Right atrium auricular region (tissue), 2 donors: Measurements from ENCODE around the gene SCYGR3. TPM values are rescaled to one million over a fixed set of nuclear protein-coding genes. Genes with fewer than 3 reads are reported as not detected.
"Not testable (repeated sequence)": the region's sequence is repeated elsewhere in the genome, so short reads cannot be mapped to it uniquely, and the experiment has no call there.

ENCODE experiments used
- DNase-seq: peaks from one replicate; pipeline ENCODE4 v3.0.0-alpha.2; 2019; ENCODE audit warnings: low spot score
- H3K27ac ChIP-seq, 2 donors: fragments of 200-600 bp; sonication (generic); 1 replicate in 1 of 2; 2 replicates in 1 of 2; pipeline ENCODE4 v1.5.1; 2016 to 2019
- H3K27me3 ChIP-seq, 2 donors: fragments of 200-600 bp; sonication (generic); one replicate each; pipeline versions ENCODE4 v1.5.1 to v1.6.0; 2017 to 2019
- H3K36me3 ChIP-seq: fragments of 200-600 bp; sonication (generic); one replicate; pipeline ENCODE4 v1.5.1; 2016
- H3K4me1 ChIP-seq, 2 donors: fragments of 200-600 bp; sonication (generic); one replicate each; pipeline versions ENCODE4 v1.5.1 to v1.6.0; 2017 to 2019
- H3K4me3 ChIP-seq, 2 donors: fragments of 200-600 bp; sonication (generic); 1 replicate in 1 of 2; 2 replicates in 1 of 2; pipeline ENCODE4 v1.5.1; 2017 to 2019; ENCODE audit warnings: mild to moderate bottlenecking in 1 of 2, moderate library complexity in 1 of 2
- H3K9me3 ChIP-seq, 2 donors: fragments of 200-600 bp; sonication (generic); one replicate each; pipeline ENCODE4 v1.5.1; 2019
- CTCF ChIP-seq, 2 donors: fragments of 200-600 bp; sonication (generic); IDR thresholded peaks; one replicate each; pipeline ENCODE4 v1.5.1; 2019; ENCODE audit warnings: antibody characterized with exemption in 2 of 2
- total RNA-seq, 2 donors: library from RNA; depleted of rRNA; stranded (reverse); fragments of >200 nt; gene quantifications; one replicate each; pipeline ENCODE4 v1.1.0, GENCODE V29; 2016

SCYGR3 gene
- total RNA-seq, 2 donors from 2014 or later: not detected

GRCh38 chr2:227606476-227606875 is 8.2 kb downstream of the SCYGR3 start:
- no peaks in the 10 kb centered on the region for H3K4me1 ChIP-seq
- DNase-seq: no peak
- TF ChIP-seq CTCF (IDR thresholded peaks at IDR 0.05): no peak
- no peak overlapping the region for H3K4me3 ChIP-seq
- H3K36me3 ChIP-seq: no peaks in the 10 kb centered on the region
- H3K27ac ChIP-seq: no peak overlapping the region
- H3K9me3 ChIP-seq: no peaks in the 10 kb centered on the region
- no peaks in the 10 kb centered on the region for H3K27me3 ChIP-seq

GRCh38 chr2:227602358-227602757 is 12.3 kb downstream of the SCYGR3 start:
- Histone ChIP-seq H3K9me3 (no peaks in the 10 kb centered on the region), H3K4me3 (no peak overlapping the region), H3K27ac (no peak overlapping the region), H3K36me3 (no peaks in the 10 kb centered on the region), H3K27me3 (no peaks in the 10 kb centered on the region), H3K4me1 (no peaks in the 10 kb centered on the region)
- no peak for TF ChIP-seq CTCF (IDR thresholded peaks at IDR 0.05)
- no peak for DNase-seq

DNA sequence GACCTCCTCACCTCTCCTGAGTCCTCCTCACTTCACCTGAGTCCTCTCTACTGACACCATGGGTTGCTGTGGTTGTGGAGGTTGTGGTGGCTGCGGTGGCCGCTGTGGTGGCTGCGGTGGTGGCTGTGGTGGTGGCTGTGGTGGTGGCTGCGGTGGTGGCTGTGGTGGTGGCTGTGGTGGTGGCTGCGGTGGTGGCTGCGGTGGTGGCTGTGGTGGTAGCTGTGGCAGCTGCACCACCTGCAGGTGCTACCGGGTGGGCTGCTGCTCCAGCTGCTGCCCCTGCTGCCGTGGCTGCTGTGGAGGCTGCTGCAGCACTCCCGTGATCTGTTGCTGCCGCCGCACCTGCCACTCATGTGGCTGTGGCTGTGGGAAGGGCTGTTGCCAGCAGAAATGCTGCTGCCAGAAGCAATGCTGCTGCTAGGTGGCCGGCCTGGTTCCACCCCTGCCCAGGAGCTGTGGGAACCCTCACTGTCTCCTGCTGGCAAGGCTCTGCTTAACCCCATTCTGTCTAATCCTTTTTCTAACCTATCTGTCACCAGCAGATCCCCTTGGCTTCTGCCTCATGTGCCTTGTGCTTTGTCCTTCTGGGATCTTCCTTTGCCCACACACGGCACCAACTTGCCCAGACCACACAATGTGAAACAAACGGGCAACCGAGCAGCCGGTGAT is 15.7 kb downstream of the SCYGR3 start, which contains the start of gene SCYGR2:
TSS of gene SCYGR2 (plus strand) at position 59 of the 669 bp plus-strand sequence. CDS start at position 59, 0 bp downstream.
- not testable (repeated sequence) for H3K27ac ChIP-seq, H3K36me3 ChIP-seq, H3K4me3 ChIP-seq, H3K4me1 ChIP-seq, H3K9me3 ChIP-seq, H3K27me3 ChIP-seq, DNase-seq

- H3K36me3 ChIP-seq: no peaks in the 10 kb centered on the region
- H3K9me3 ChIP-seq: no peaks in the 10 kb centered on the region
- no peaks in the 10 kb centered on the region for H3K4me1 ChIP-seq
- H3K27me3 ChIP-seq: no peaks in the 10 kb centered on the region
- no peak overlapping the region for H3K27ac ChIP-seq
- no peak for DNase-seq
- H3K4me3 ChIP-seq: no peak overlapping the region
- no peak for TF ChIP-seq CTCF (IDR thresholded peaks at IDR 0.05)
Measured at GRCh38 chr2:227597998-227598397, 16.6 kb downstream of the SCYGR3 start.

DNA sequence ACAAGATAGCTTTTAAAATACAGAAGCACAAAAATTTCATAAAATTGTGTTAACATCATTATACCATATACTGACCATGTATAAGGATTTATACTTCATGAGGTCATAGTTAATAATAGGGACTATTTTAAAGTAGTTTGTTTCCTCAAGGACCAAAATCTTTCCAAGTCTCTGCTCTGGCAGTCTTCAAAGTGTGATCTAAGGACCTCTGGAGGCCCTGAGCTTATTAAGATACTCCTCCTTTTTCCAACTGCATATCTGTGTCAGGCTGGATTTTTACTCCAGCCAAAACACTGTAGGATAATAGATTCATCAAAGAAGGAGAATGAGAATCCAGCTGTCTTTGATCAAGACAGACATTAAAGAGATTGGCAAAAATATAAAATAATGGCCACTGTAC is 17.6 kb downstream of the SCYGR3 start:
- H3K27ac ChIP-seq: no peak overlapping the region
- no peak for TF ChIP-seq CTCF (IDR thresholded peaks at IDR 0.05)
- H3K4me1 ChIP-seq: no peaks in the 10 kb centered on the region
- H3K9me3 ChIP-seq: no peaks in the 10 kb centered on the region
- H3K36me3 ChIP-seq: no peaks in the 10 kb centered on the region
- no peaks in the 10 kb centered on the region for H3K27me3 ChIP-seq
- H3K4me3 ChIP-seq: no peak overlapping the region
- DNase-seq: no peak

GRCh38 chr2:227595797-227596196 is 18.8 kb downstream of the SCYGR3 start:
- H3K36me3 ChIP-seq: no peaks in the 10 kb centered on the region
- no peak for DNase-seq
- no peaks in the 10 kb centered on the region for H3K4me1 ChIP-seq
- no peaks in the 10 kb centered on the region for H3K9me3 ChIP-seq
- TF ChIP-seq CTCF (IDR thresholded peaks at IDR 0.05): no peak
- H3K4me3 ChIP-seq: no peak overlapping the region
- H3K27me3 ChIP-seq: no peaks in the 10 kb centered on the region
- no peak overlapping the region for H3K27ac ChIP-seq
